ENCODE data around the gene SCGB3A1. TPM values are rescaled to one million over a fixed set of nuclear protein-coding genes. Genes with fewer than 3 reads are reported as not detected.
A peak's percentile ranks its signal among the peaks of the same experiment; 100 is the strongest.

Gene SCGB3A1
- not detected for total RNA-seq

- Mint-ChIP-seq H3K36me3 (peaks cover 0 to 5% of the 10 kb centered on the region in 2 donors), H3K9me3 (no peaks in the 10 kb centered on the region), H3K27ac (no peak within 1 kb of the TSS)
- ATAC-seq (peak in 1 of 2 donors; percentile 25), DNase-seq (ENCODE audit: low spot score in 2 of 2) (no peak)
Observed at GRCh38 chr5:180591311-180591887, at the start of gene SCGB3A1. Gene SCGB3A1, minus strand, starts transcription at chr5:180591499. Its CDS starts 37 bp downstream, at chr5:180591462.

GRCh38 chr5:180640611-180640860, 49.2 kb upstream of the SCGB3A1 start:
- Mint-ChIP-seq H3K36me3 (no peaks in the 10 kb centered on the region), H3K9me3 (no peaks in the 10 kb centered on the region), H3K27ac (no peak overlapping the region)
- no peak for DNase-seq (ENCODE audit: low spot score in 2 of 2)
- ATAC-seq, result no peak

GRCh38 chr5:180639741-180640610, 48.7 kb upstream of the SCGB3A1 start:
- no peaks in the 10 kb centered on the region for H3K36me3 Mint-ChIP-seq
- no peaks in the 10 kb centered on the region for H3K9me3 Mint-ChIP-seq
- H3K27ac Mint-ChIP-seq, result no peak overlapping the region
- peak in 1 of 2 donors; percentile 47 for DNase-seq (ENCODE audit: low spot score in 2 of 2)
- ATAC-seq, result no peak

GRCh38 chr5:180639287-180639686, 48.0 kb upstream of the SCGB3A1 start:
- Mint-ChIP-seq H3K36me3 (no peaks in the 10 kb centered on the region), H3K27ac (no peak overlapping the region), H3K9me3 (no peaks in the 10 kb centered on the region)
- no peak for DNase-seq (ENCODE audit: low spot score in 2 of 2)
- ATAC-seq, result no peak

- no peak for ATAC-seq
- H3K27ac Mint-ChIP-seq, result no peak overlapping the region
- no peaks in the 10 kb centered on the region for H3K9me3 Mint-ChIP-seq
- H3K36me3 Mint-ChIP-seq, result no peaks in the 10 kb centered on the region
- DNase-seq (ENCODE audit: low spot score in 2 of 2), result peak in 1 of 2 donors; percentile 18
Observed at GRCh38 chr5:180637962-180638680, 46.8 kb upstream of the SCGB3A1 start.

GRCh38 chr5:180636403-180637075, 45.2 kb upstream of the SCGB3A1 start:
- ATAC-seq (no peak), DNase-seq (ENCODE audit: low spot score in 2 of 2) (no peak)
- Mint-ChIP-seq H3K9me3 (no peaks in the 10 kb centered on the region), H3K36me3 (no peaks in the 10 kb centered on the region), H3K27ac (peak overlapping the region; percentile 5 to 53)

- no peak for DNase-seq (ENCODE audit: low spot score in 2 of 2)
- no peak for ATAC-seq
- H3K9me3 Mint-ChIP-seq, result no peaks in the 10 kb centered on the region
- H3K27ac Mint-ChIP-seq, result peak overlapping the region in 1 of 2 donors; percentile 53
- H3K36me3 Mint-ChIP-seq, result no peaks in the 10 kb centered on the region
Observed at GRCh38 chr5:180636016-180636402, 44.7 kb upstream of the SCGB3A1 start.

GRCh38 chr5:180633283-180634177, 42.2 kb upstream of the SCGB3A1 start:
- DNase-seq (ENCODE audit: low spot score in 2 of 2) (no peak), ATAC-seq (no peak)
- no peaks in the 10 kb centered on the region for H3K9me3 Mint-ChIP-seq
- H3K36me3 Mint-ChIP-seq, result no peaks in the 10 kb centered on the region
- H3K27ac Mint-ChIP-seq, result no peak overlapping the region

- no peaks in the 10 kb centered on the region for H3K36me3 Mint-ChIP-seq
- H3K27ac Mint-ChIP-seq, result no peak overlapping the region
- no peak for ATAC-seq
- DNase-seq (ENCODE audit: low spot score in 2 of 2), result no peak
- H3K9me3 Mint-ChIP-seq, result no peaks in the 10 kb centered on the region
Observed at GRCh38 chr5:180632768-180633167, 41.5 kb upstream of the SCGB3A1 start.

- DNase-seq (ENCODE audit: low spot score in 2 of 2) (no peak), ATAC-seq (no peak)
- Mint-ChIP-seq H3K27ac (no peak overlapping the region), H3K36me3 (no peaks in the 10 kb centered on the region), H3K9me3 (no peaks in the 10 kb centered on the region)
Observed at GRCh38 chr5:180631549-180632383, 40.5 kb upstream of the SCGB3A1 start.

GRCh38 chr5:180630426-180630825, 39.1 kb upstream of the SCGB3A1 start:
- H3K9me3 Mint-ChIP-seq, result no peaks in the 10 kb centered on the region
- ATAC-seq (no peak), DNase-seq (ENCODE audit: low spot score in 2 of 2) (no peak)
- no peaks in the 10 kb centered on the region for H3K36me3 Mint-ChIP-seq
- no peak overlapping the region for H3K27ac Mint-ChIP-seq

- H3K36me3 Mint-ChIP-seq, result no peaks in the 10 kb centered on the region
- H3K9me3 Mint-ChIP-seq, result no peaks in the 10 kb centered on the region
Observed at GRCh38 chr5:180629831-180630382, 38.6 kb upstream of the SCGB3A1 start.

GRCh38 chr5:180628827-180629750, 37.8 kb upstream of the SCGB3A1 start:
- no peaks in the 10 kb centered on the region for H3K9me3 Mint-ChIP-seq
- ATAC-seq, result no peak

More at GRCh38 chr5:180629831-180630382, 38.6 kb upstream of the SCGB3A1 start:
- no peak overlapping the region for H3K27ac Mint-ChIP-seq
- DNase-seq (ENCODE audit: low spot score in 2 of 2) (no peak), ATAC-seq (no peak)

GRCh38 chr5:180628211-180628610, 36.9 kb upstream of the SCGB3A1 start:
- Mint-ChIP-seq H3K36me3 (no peaks in the 10 kb centered on the region), H3K27ac (no peak overlapping the region), H3K9me3 (no peaks in the 10 kb centered on the region)
- DNase-seq (ENCODE audit: low spot score in 2 of 2), result no peak
- ATAC-seq, result no peak

More at GRCh38 chr5:180628827-180629750, 37.8 kb upstream of the SCGB3A1 start:
- no peak overlapping the region for H3K27ac Mint-ChIP-seq
- DNase-seq (ENCODE audit: low spot score in 2 of 2), result no peak
- H3K36me3 Mint-ChIP-seq, result no peaks in the 10 kb centered on the region
